Subcutaneous abdominal adipose tissue (tissue), 5 donors: ENCODE results near the gene SLC16A10.

Experiments used
- H3K27ac ChIP-seq: one replicate; pipeline ENCODE4 v1.7.0; 2013; ENCODE audit warnings: low read depth, mild to moderate bottlenecking, inconsistent platforms, low read length, moderate library complexity
- H3K27me3 ChIP-seq, 5 donors: one replicate each; pipeline ENCODE4 v1.7.0; 2013; ENCODE audit warnings: low read length in 5 of 5, inconsistent platforms in 1 of 5; ENCODE audit not compliant: control insufficient read depth in 5 of 5, insufficient read depth in 4 of 5
- H3K36me3 ChIP-seq, 5 donors: one replicate each; pipeline ENCODE4 v1.7.0; 2013; ENCODE audit warnings: low read length in 5 of 5; ENCODE audit not compliant: control insufficient read depth in 5 of 5, insufficient read depth in 5 of 5
- H3K4me1 ChIP-seq, 5 donors: one replicate each; pipeline ENCODE4 v1.7.0; 2013; ENCODE audit warnings: low read length in 5 of 5, mild to moderate bottlenecking in 3 of 5, moderate library complexity in 1 of 5; ENCODE audit not compliant: control insufficient read depth in 5 of 5, insufficient read depth in 5 of 5
- H3K4me3 ChIP-seq, 5 donors: one replicate each; pipeline ENCODE4 v1.7.0; 2013; ENCODE audit warnings: low read length in 5 of 5, low read depth in 1 of 5
- H3K9ac ChIP-seq, 5 donors: one replicate each; pipeline ENCODE4 v1.7.0; 2013; ENCODE audit warnings: low read length in 5 of 5, mild to moderate bottlenecking in 4 of 5, moderate library complexity in 3 of 5
- H3K9me3 ChIP-seq, 5 donors: one replicate each; pipeline ENCODE4 v1.7.0; 2013; ENCODE audit warnings: low read length in 5 of 5; ENCODE audit not compliant: control insufficient read depth in 5 of 5
- donor health status: healthy.
- donor health status: healthy.
- donor health status: healthy.
- donor health status: healthy.
- donor health status: healthy.

SLC16A10 gene

GRCh38 chr6:111207141-111207858, 120.0 kb downstream of the SLC16A10 start:
- no peaks in the 10 kb centered on the region for H3K27me3 ChIP-seq
- H3K4me3 ChIP-seq, result no peak overlapping the region
- H3K27ac ChIP-seq, result no peak overlapping the region
- no peaks in the 10 kb centered on the region for H3K4me1 ChIP-seq
- no peak overlapping the region for H3K9ac ChIP-seq
- no peaks in the 10 kb centered on the region for H3K36me3 ChIP-seq
- H3K9me3 ChIP-seq, result no peaks in the 10 kb centered on the region

- H3K4me1 ChIP-seq, result no peaks in the 10 kb centered on the region
- no peak overlapping the region for H3K4me3 ChIP-seq
- H3K36me3 ChIP-seq, result no peaks in the 10 kb centered on the region
- no peak overlapping the region for H3K27ac ChIP-seq
- no peaks in the 10 kb centered on the region for H3K27me3 ChIP-seq
- no peak overlapping the region for H3K9ac ChIP-seq
- no peaks in the 10 kb centered on the region for H3K9me3 ChIP-seq
Observed at GRCh38 chr6:111208933-111209332, 121.6 kb downstream of the SLC16A10 start.

GRCh38 chr6:111210194-111210728, 123.0 kb downstream of the SLC16A10 start:
- no peaks in the 10 kb centered on the region for H3K36me3 ChIP-seq

GRCh38 chr6:111211411-111212030, 124.2 kb downstream of the SLC16A10 start:
- Histone ChIP-seq H3K4me3 (no peak overlapping the region), H3K9ac (no peak overlapping the region), H3K9me3 (no peaks in the 10 kb centered on the region), H3K27ac (no peak overlapping the region), H3K36me3 (no peaks in the 10 kb centered on the region), H3K27me3 (no peaks in the 10 kb centered on the region), H3K4me1 (no peaks in the 10 kb centered on the region)

More at GRCh38 chr6:111210194-111210728, 123.0 kb downstream of the SLC16A10 start:
- Histone ChIP-seq H3K27me3 (no peaks in the 10 kb centered on the region), H3K9ac (no peak overlapping the region), H3K4me3 (no peak overlapping the region), H3K4me1 (no peaks in the 10 kb centered on the region), H3K9me3 (no peaks in the 10 kb centered on the region), H3K27ac (no peak overlapping the region)

GRCh38 chr6:111212625-111213024, 125.3 kb downstream of the SLC16A10 start:
- no peak overlapping the region for H3K9ac ChIP-seq
- H3K27me3 ChIP-seq, result no peaks in the 10 kb centered on the region
- H3K4me1 ChIP-seq, result no peaks in the 10 kb centered on the region
- H3K4me3 ChIP-seq, result no peak overlapping the region
- H3K36me3 ChIP-seq, result no peaks in the 10 kb centered on the region
- H3K9me3 ChIP-seq, result no peaks in the 10 kb centered on the region
- no peak overlapping the region for H3K27ac ChIP-seq

GRCh38 chr6:111215131-111215530, 127.8 kb downstream of the SLC16A10 start:
- Histone ChIP-seq H3K9me3 (no peaks in the 10 kb centered on the region), H3K27me3 (no peaks in the 10 kb centered on the region), H3K27ac (no peak overlapping the region), H3K36me3 (no peaks in the 10 kb centered on the region), H3K4me3 (no peak overlapping the region), H3K4me1 (no peaks in the 10 kb centered on the region), H3K9ac (no peak overlapping the region)

- H3K4me1 ChIP-seq, result no peaks in the 10 kb centered on the region
- no peak overlapping the region for H3K27ac ChIP-seq
- no peaks in the 10 kb centered on the region for H3K27me3 ChIP-seq
- H3K4me3 ChIP-seq, result no peak overlapping the region
- no peaks in the 10 kb centered on the region for H3K36me3 ChIP-seq
- H3K9me3 ChIP-seq, result no peaks in the 10 kb centered on the region
- H3K9ac ChIP-seq, result no peak overlapping the region
Observed at GRCh38 chr6:111219785-111220184, 132.5 kb downstream of the SLC16A10 start.

- H3K27me3 ChIP-seq, result no peaks in the 10 kb centered on the region
- no peak overlapping the region for H3K4me3 ChIP-seq
- no peaks in the 10 kb centered on the region for H3K4me1 ChIP-seq
- no peaks in the 10 kb centered on the region for H3K36me3 ChIP-seq
- H3K27ac ChIP-seq, result no peak overlapping the region
- no peaks in the 10 kb centered on the region for H3K9me3 ChIP-seq
- H3K9ac ChIP-seq, result no peak overlapping the region
Observed at GRCh38 chr6:111220383-111221031, 133.2 kb downstream of the SLC16A10 start.

GRCh38 chr6:111221804-111222203, 134.5 kb downstream of the SLC16A10 start:
- Histone ChIP-seq H3K4me3 (no peak overlapping the region), H3K4me1 (no peaks in the 10 kb centered on the region), H3K9me3 (no peaks in the 10 kb centered on the region), H3K27me3 (no peaks in the 10 kb centered on the region), H3K36me3 (no peaks in the 10 kb centered on the region), H3K27ac (no peak overlapping the region), H3K9ac (no peak overlapping the region)

GRCh38 chr6:111222341-111222740, 135.0 kb downstream of the SLC16A10 start:
- no peaks in the 10 kb centered on the region for H3K36me3 ChIP-seq
- no peaks in the 10 kb centered on the region for H3K4me1 ChIP-seq
- no peak overlapping the region for H3K9ac ChIP-seq
- H3K27ac ChIP-seq, result no peak overlapping the region
- H3K9me3 ChIP-seq, result no peaks in the 10 kb centered on the region
- no peak overlapping the region for H3K4me3 ChIP-seq
- no peaks in the 10 kb centered on the region for H3K27me3 ChIP-seq
